H9 (cell line): ENCODE results near the gene MUC4. TPM values are rescaled to one million over a fixed set of nuclear protein-coding genes. Genes with fewer than 3 reads are reported as not detected.

Experiments
- DNase-seq: peaks from one replicate; pipeline ENCODE4 v3.0.0-alpha.2; 2017
- H2AFZ ChIP-seq: one replicate; pipeline ENCODE4 v1.6.1; 2013; ENCODE audit warnings: mild to moderate bottlenecking, low read length, control low read depth, moderate library complexity
- H2AK5ac ChIP-seq: 2 replicates; pipeline ENCODE4 v1.6.1; 2013; ENCODE audit warnings: low read length, control low read depth, mixed read lengths; ENCODE audit not compliant: insufficient read length
- H2BK120ac ChIP-seq: one replicate; pipeline ENCODE4 v1.6.1; 2013; ENCODE audit warnings: low read depth, mild to moderate bottlenecking, low read length, control low read depth, inconsistent platforms; ENCODE audit not compliant: poor library complexity, severe bottlenecking
- H2BK12ac ChIP-seq: 2 replicates; pipeline ENCODE4 v1.6.1; 2013; ENCODE audit warnings: low read length, control low read depth, mixed read lengths, low read depth; ENCODE audit not compliant: insufficient read length
- H2BK15ac ChIP-seq: 2 replicates; pipeline ENCODE4 v1.6.1; 2013; ENCODE audit warnings: low read depth, low read length, control low read depth
- H2BK20ac ChIP-seq: one replicate; pipeline ENCODE4 v1.6.1; 2013; ENCODE audit warnings: low read depth, mild to moderate bottlenecking, low read length, control low read depth, inconsistent platforms; ENCODE audit not compliant: poor library complexity, severe bottlenecking
- H2BK5ac ChIP-seq: 2 replicates; pipeline ENCODE4 v1.6.1; 2013; ENCODE audit warnings: low read length, control low read depth, mixed read lengths; ENCODE audit not compliant: insufficient read length
- H3K14ac ChIP-seq: 2 replicates; pipeline ENCODE4 v1.6.1; 2013; ENCODE audit warnings: low read length, control low read depth; ENCODE audit not compliant: insufficient read depth
- H3K18ac ChIP-seq: 2 replicates; pipeline ENCODE4 v1.6.1; 2013; ENCODE audit warnings: low read depth, mild to moderate bottlenecking, mixed read lengths, low read length, control low read depth; ENCODE audit not compliant: insufficient read length
- H3K23ac ChIP-seq: 2 replicates; pipeline ENCODE4 v1.6.1; 2013; ENCODE audit warnings: low read length, control low read depth, mixed read lengths, low read depth; ENCODE audit not compliant: insufficient read length
- H3K23me2 ChIP-seq: 2 replicates; pipeline ENCODE4 v1.6.1; 2013; ENCODE audit warnings: low read depth, mild to moderate bottlenecking, mixed read lengths, low read length, control low read depth; ENCODE audit not compliant: insufficient read length, poor library complexity, severe bottlenecking
- H3K27ac ChIP-seq: 2 replicates; pipeline ENCODE4 v1.5.1; 2013; ENCODE audit warnings: low read length, control low read depth, mixed read lengths, low read depth; ENCODE audit not compliant: insufficient read length
- H3K27me3 ChIP-seq: 2 replicates; pipeline ENCODE4 v1.6.1; 2013; ENCODE audit warnings: low read length, control low read depth, inconsistent platforms; ENCODE audit not compliant: insufficient read depth
- H3K4ac ChIP-seq: 2 replicates; pipeline ENCODE4 v1.6.1; 2013; ENCODE audit warnings: low read depth, mild to moderate bottlenecking, control low read depth, inconsistent platforms, low read length, moderate library complexity
- H3K4me1 ChIP-seq: 2 replicates; pipeline ENCODE4 v1.6.1; 2013; ENCODE audit warnings: low read length, control low read depth, inconsistent platforms; ENCODE audit not compliant: insufficient read depth
- H3K4me2 ChIP-seq: 2 replicates; pipeline ENCODE4 v1.6.1; 2013; ENCODE audit warnings: low read length, control low read depth, mixed read lengths; ENCODE audit not compliant: insufficient read length, insufficient read depth
- H3K56ac ChIP-seq: 2 replicates; pipeline ENCODE4 v1.6.1; 2013; ENCODE audit warnings: low read depth, mild to moderate bottlenecking, mixed read lengths, low read length, control low read depth; ENCODE audit not compliant: insufficient read length
- H3K79me1 ChIP-seq: 2 replicates; pipeline ENCODE4 v1.6.1; 2013; ENCODE audit warnings: low read depth, mild to moderate bottlenecking, moderate library complexity, low read length, control low read depth, inconsistent platforms; ENCODE audit not compliant: insufficient read depth, poor library complexity, severe bottlenecking
- H3K79me2 ChIP-seq: 2 replicates; pipeline ENCODE4 v1.6.1; 2013; ENCODE audit warnings: low read length, control low read depth, inconsistent platforms; ENCODE audit not compliant: insufficient read depth
- H3K9ac ChIP-seq: 2 replicates; pipeline ENCODE4 v1.6.1; 2013; ENCODE audit warnings: low read length, control low read depth, mixed read lengths; ENCODE audit not compliant: insufficient read length; ENCODE audit errors: extremely low read depth
- H3K9me3 ChIP-seq: one replicate; pipeline ENCODE4 v1.6.1; 2013; ENCODE audit warnings: low read depth, low read length, inconsistent platforms; ENCODE audit not compliant: control insufficient read depth
- H3T11ph ChIP-seq: one replicate; pipeline ENCODE4 v1.6.1; 2013; ENCODE audit warnings: mild to moderate bottlenecking, low read length, control low read depth, inconsistent platforms
- H4K20me1 ChIP-seq: one replicate; pipeline ENCODE4 v1.6.1; 2013; ENCODE audit not compliant: control insufficient read depth, insufficient read length, insufficient read depth
- H4K5ac ChIP-seq: 2 replicates; pipeline ENCODE4 v1.6.1; 2013; ENCODE audit warnings: low read depth, mild to moderate bottlenecking, mixed read lengths, low read length, control low read depth; ENCODE audit not compliant: insufficient read length
- H4K8ac ChIP-seq: replicated peaks from 2 replicates; pipeline ENCODE4 v1.6.1; 2013; ENCODE audit warnings: low read length, control low read depth, mixed read lengths, low read depth; ENCODE audit not compliant: insufficient read length
- H4K91ac ChIP-seq: 2 replicates; pipeline ENCODE4 v1.6.1; 2013; ENCODE audit warnings: low read depth, mild to moderate bottlenecking, moderate library complexity, mixed read lengths, low read length, control low read depth; ENCODE audit not compliant: insufficient read length
- H3K27ac Mint-ChIP-seq, 3 experiments: 2 replicates in 2 of 3; 3 replicates in 1 of 3; pipeline ENCODE4 v1.8.0; 2020 to 2021; ENCODE audit warnings: mixed read lengths in 3 of 3, mild to moderate bottlenecking in 1 of 3, moderate library complexity in 1 of 3
- H3K27me3 Mint-ChIP-seq: 2 replicates; pipeline ENCODE4 v1.8.0; 2021; ENCODE audit warnings: low read depth, mild to moderate bottlenecking, moderate library complexity, mixed read lengths
- H3K36me3 Mint-ChIP-seq, 3 experiments: 2 replicates in 2 of 3; 3 replicates in 1 of 3; pipeline ENCODE4 v1.8.0; 2020 to 2021; ENCODE audit warnings: low read depth in 3 of 3, mixed read lengths in 3 of 3; ENCODE audit not compliant: insufficient read depth in 1 of 3
- H3K4me1 Mint-ChIP-seq, 2 experiments: 2 replicates each; pipeline ENCODE4 v1.8.0; 2020; ENCODE audit warnings: mixed read lengths in 2 of 2
- H3K4me3 Mint-ChIP-seq, 2 experiments: 2 replicates in 1 of 2; 3 replicates in 1 of 2; pipeline ENCODE4 v1.8.0; 2020 to 2021; ENCODE audit warnings: mild to moderate bottlenecking in 2 of 2, mixed read lengths in 2 of 2, moderate library complexity in 1 of 2
- H3K9me3 Mint-ChIP-seq, 2 experiments: 2 replicates in 1 of 2; 3 replicates in 1 of 2; pipeline ENCODE4 v1.8.0; 2020; ENCODE audit warnings: mild to moderate bottlenecking in 2 of 2, mixed read lengths in 2 of 2, moderate library complexity in 1 of 2
- WGBS: extraction: QIAGEN DNeasy Blood & Tissue Kit; methylation state at CpG from one replicate; pipeline ENCODE4 v1.1.7; 2013; ENCODE audit warnings: missing lambda C conversion rate, low lambda C conversion rate, mixed read lengths; ENCODE audit not compliant: insufficient read length; ENCODE audit errors: extremely low coverage; 5-methylcytosine and 5-hydroxymethylcytosine counted together
- total RNA-seq: library from RNA; stranded (reverse); gene quantifications from 2 replicates; pipeline ENCODE4 v1.2.1, GENCODE V29; 2021
- TF ChIP-seq, protein P1 (sequence below): fragments of 200-600 bp; sonication (generic); conservative IDR thresholded peaks from 3 replicates; pipeline ENCODE4 v1.8.0; 2021; ENCODE audit warnings: antibody characterized with exemption, mild to moderate bottlenecking

Gene MUC4
- total RNA-seq, 1 experiment from 2014 or later = 1.2 TPM

DNA sequence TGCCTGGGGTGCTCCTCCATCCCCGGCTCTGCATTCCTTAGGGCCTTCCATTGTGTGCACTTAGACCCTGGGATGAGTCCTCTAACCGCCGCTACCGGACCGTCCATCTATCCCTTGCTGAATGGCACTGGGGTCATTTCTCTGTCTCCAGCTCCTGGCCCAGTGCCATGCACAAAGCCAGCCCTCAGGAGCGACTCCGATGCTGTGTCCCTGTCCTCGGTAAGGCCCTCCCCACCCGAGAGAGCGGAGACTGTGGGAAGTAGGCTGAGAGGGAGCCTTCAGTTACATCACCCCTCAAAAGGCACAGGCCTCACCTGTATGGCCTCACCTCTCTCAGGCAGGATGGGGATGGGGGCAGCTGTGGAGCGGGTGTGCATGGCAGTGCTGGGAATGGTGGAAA lies 33.8 kb downstream of the MUC4 start:
- peaks cover 2% of the 10 kb centered on the region for H3K27me3 Mint-ChIP-seq
- peaks cover 11 to 48% (median 20%) of the 10 kb centered on the region in 3 experiments; a peak in 6 of 7 replicates for H3K36me3 Mint-ChIP-seq
- WGBS = no CpG with 5 or more reads among the region's 11 CpGs
- Histone ChIP-seq H3K27ac (no peak overlapping the region), H2AK5ac (no peak overlapping the region), H3K79me1 (no peaks in the 10 kb centered on the region), H3K23ac (no peak overlapping the region), H2BK120ac (no peak overlapping the region), H3K4me2 (no peak overlapping the region), H4K8ac (no peak overlapping the region), H3K9me3 (no peaks in the 10 kb centered on the region), H3K56ac (no peak overlapping the region), H3K27me3 (no peaks in the 10 kb centered on the region), H3K4me1 (no peaks in the 10 kb centered on the region), H4K91ac (no peak overlapping the region), H4K20me1 (no peaks in the 10 kb centered on the region), H2BK15ac (no peak overlapping the region), H3T11ph (no peak overlapping the region), H3K4ac (no peak overlapping the region), H2BK12ac (no peak overlapping the region), H3K9ac (no peak overlapping the region), H2BK5ac (no peak overlapping the region), H4K5ac (no peak overlapping the region), H3K18ac (no peak overlapping the region), H2AFZ (no peak overlapping the region), H3K79me2 (no peaks in the 10 kb centered on the region), H2BK20ac (no peak overlapping the region), H3K23me2 (no peaks in the 10 kb centered on the region), H3K14ac (no peak overlapping the region)
- no peak overlapping the region; a peak in 1 of 7 replicates for H3K27ac Mint-ChIP-seq
- no peaks in the 10 kb centered on the region for H3K4me1 Mint-ChIP-seq
- DNase-seq = no peak
- TF ChIP-seq, protein P1, sequence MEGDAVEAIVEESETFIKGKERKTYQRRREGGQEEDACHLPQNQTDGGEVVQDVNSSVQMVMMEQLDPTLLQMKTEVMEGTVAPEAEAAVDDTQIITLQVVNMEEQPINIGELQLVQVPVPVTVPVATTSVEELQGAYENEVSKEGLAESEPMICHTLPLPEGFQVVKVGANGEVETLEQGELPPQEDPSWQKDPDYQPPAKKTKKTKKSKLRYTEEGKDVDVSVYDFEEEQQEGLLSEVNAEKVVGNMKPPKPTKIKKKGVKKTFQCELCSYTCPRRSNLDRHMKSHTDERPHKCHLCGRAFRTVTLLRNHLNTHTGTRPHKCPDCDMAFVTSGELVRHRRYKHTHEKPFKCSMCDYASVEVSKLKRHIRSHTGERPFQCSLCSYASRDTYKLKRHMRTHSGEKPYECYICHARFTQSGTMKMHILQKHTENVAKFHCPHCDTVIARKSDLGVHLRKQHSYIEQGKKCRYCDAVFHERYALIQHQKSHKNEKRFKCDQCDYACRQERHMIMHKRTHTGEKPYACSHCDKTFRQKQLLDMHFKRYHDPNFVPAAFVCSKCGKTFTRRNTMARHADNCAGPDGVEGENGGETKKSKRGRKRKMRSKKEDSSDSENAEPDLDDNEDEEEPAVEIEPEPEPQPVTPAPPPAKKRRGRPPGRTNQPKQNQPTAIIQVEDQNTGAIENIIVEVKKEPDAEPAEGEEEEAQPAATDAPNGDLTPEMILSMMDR = no peak
- peaks cover 6 to 47% of the 10 kb centered on the region in 2 experiments; a peak in 4 of 5 replicates for H3K9me3 Mint-ChIP-seq
- no peak overlapping the region for H3K4me3 Mint-ChIP-seq
